ENCODE data around the gene KLHL34.

The KLHL34 gene

DNA sequence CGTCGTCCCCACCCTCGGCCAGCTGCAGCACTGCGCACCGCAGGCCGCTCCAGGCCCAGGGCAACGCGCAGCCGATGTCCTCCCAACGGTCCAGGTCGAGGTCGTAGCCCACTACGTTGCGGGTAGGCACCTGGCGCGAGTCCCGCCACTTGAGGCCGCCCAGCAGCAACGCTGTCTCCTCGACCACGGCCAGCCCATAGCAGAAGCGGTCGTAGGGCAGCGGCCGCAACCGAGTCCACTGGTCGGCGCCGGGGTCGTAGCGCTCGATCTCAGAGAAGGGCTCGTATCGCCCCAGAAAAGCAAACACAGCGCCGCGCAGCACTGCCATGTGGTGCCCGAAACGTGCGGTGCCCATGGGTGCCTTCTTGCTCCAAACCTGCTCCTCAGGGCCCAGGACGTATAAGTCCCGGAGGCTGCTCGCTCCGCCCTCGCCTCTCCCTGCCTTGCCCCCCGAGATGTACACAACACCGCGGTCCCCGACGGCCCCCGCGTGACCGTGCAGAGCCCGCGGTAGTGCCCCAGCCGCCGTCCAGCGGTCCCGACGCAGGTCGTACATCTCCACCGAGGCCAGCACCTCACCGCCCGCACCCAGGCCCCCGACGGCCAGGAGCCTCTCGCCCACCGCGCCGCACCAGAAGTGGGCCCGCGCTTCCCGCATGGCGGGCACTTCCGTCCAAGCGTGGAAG is 2.1 kb downstream of the KLHL34 start:
- DNase-seq (ENCODE audit: low read depth in 3 of 3): no peak

DNA sequence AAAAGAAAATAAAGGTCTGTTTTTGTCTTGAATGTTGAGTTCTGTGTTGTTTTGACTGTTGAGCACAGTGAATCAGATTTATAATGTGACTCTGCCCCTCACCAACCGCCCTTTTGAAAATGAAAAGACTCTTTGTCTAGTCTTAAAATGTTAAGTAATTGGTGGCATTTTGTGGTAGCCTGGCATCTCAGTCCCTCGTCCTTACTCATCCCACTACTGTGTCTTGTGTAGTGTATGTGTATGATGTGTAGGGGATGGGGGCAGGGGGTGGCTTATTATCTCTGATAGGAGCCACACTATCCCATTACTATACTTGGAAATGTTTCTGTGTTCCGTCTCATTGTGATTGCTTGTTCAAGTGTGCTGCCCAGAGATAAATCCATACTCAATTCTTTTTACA is 12.2 kb downstream of the KLHL34 start:
- DNase-seq (ENCODE audit: low read depth in 3 of 3): no peak

DNA sequence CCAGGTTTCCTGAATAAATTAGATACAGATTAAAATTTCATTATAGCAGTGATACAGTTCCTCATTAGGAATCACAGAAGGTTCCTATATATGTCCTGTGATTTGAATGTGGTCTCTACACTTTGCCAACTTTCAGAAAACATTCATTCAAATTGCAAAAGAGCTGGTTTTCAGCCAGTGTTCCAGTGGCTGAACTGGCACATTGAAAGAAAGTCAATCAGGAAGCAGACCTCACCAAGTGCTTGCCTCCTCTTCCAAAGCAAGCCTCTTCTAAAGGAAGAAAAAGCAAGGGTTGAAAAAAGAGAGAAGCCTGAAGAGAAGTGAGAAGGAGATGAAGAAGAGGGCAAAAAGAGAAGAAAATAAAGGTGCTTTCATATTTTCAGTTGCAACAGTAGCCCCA is 12.7 kb downstream of the KLHL34 start:
- no peak for DNase-seq (ENCODE audit: low read depth in 3 of 3)

DNA sequence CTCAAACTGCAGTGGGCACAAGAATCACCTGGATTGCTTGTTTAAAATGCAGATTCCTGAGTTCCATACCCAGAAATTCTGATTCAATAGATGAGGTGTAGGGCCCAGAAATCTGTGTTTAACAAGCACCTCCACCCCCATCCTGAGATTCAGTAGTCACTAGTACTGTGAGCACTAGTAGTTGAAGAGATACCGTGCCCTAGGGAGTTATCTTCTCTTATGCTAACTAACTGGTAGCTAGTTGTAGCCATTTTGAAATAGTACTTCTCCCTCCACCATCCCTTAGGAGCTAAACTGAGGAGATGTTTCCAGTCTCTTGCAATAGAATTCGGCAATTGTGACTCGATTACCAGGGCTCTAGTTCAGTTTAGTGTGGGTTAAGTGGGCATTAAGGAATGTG is 18.4 kb downstream of the KLHL34 start:
- no peak for DNase-seq (ENCODE audit: low read depth in 3 of 3)

DNA sequence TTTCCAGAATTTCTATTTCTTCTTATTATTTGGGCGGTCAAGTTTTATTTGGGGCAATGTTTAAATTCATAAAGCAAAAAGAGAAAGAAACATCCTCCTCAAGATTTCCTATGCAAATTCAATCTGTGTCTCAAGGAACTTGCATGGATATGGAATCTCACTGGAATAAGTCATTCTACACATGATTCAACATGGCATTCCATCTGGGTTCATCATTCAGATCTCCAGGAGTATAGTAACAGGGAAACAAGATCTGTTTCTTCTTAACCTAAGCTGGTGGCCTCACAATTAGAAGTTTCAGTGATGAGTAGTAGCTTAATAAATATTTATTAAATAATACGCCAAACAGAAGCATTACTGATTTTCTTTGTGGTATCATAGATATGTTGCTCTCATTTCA is 19.8 kb downstream of the KLHL34 start:
- no peak for DNase-seq (ENCODE audit: low read depth in 3 of 3)

DNA sequence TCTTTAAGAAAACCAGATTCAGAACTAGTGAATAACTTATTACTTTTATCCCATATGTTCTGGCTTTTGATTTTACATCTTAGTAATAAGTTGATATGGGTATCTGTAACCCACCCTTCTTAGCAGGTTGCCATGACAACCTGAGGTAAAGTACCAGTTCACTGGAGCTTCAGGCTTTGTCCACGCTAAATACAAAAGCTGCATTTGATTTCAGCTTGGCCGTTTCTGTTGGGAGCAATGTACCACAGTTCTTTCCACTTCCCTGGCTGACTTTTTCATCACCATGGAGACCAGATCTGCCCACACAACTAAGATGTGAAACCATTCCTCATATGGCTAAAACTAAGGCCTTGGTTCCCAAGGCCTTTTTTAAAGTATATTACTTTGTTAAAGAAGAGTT is 26.1 kb downstream of the KLHL34 start:
- DNase-seq (ENCODE audit: low read depth in 3 of 3): no peak

DNA sequence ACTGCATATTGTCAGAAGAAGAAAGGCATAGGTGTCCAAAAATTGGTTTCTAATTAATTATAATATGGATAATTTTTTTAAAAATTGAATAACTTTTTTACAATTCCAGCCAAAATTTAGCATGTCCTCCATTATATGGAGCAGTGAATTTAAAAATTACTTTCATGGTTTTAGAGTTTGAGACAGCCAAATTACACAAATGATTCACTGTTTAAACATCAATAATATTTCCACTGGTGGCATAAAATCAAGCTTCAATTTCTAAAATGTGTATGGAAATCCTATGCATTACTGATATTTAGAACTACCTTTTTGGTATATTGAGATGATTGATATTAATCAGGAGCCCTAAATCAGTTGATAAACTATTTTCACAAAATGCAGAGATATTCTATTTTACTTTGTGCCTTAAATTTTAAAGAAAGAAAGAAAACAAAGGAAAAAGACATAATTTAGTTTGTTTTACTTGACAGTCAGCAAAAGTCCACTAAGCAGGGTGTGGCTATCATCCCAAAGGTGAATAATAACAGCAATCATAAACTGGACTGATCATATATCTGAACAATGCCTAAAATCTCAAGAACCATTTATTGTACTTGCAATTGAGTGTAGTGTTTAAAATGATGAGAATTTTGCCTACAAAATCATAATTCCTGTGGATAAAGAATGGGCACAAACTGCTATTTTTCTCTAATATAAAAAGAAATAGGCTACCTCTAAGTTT is 34.2 kb downstream of the KLHL34 start:
- no peak for DNase-seq (ENCODE audit: low read depth in 3 of 3)

DNA sequence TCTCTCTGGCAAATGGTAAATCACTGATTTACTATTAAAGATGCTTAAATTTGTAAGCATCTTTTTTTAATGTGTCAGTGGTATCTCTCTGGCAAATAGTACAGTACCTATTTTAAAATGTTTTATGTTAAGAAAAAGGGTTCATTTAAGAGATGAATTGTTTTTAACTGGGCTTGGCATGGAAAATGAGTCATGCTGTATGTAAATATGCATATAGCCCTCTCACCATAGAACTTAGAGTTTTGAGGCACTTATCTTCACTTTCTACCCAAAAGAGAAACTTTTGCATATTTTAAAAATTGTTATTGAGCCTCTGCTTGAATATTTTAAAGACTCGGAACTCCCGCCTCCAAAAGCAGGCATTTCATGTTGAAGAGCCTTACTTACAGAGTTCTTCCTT is 37.9 kb downstream of the KLHL34 start:
- DNase-seq (ENCODE audit: low read depth in 3 of 3): no peak

DNA sequence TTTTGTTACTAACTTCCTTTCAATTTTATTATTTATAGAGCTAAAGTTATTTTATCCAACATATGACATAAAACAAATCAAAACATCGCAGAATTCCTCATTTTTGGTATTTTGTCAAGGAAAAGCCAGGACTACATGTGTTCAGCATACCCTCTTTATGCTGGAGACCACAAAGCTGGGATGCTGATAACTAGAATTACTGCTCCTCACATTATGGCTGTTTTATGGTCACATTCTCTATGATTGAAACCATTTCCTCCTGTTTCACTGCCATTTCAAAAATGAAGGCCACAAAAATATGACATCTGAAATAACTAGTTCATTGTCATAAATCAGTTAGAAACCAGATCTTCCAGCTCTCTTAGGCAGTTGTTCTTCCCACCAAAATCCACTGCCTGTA is 41.7 kb downstream of the KLHL34 start:
- no peak for DNase-seq (ENCODE audit: low read depth in 3 of 3)

DNA sequence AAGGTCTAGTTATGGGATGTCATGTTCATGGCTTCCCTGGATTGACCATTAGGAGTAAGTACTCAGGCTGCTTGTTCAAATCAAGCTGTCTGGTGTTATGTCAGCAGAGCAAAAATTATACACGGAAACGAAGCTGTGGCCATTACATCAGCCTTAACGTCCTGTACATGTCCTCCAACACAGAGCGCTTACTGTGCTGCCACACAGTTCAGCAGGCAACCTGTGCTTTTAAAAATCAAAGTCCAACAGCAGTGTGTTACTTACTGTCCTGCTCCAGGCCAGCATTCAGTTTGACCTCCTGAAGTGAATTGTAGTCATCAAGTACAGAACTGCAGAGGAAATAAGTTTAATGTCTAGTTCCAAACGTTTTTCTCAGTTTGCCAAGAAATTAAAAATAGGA is 46.0 kb downstream of the KLHL34 start:
- no peak for DNase-seq (ENCODE audit: low read depth in 3 of 3)

DNA sequence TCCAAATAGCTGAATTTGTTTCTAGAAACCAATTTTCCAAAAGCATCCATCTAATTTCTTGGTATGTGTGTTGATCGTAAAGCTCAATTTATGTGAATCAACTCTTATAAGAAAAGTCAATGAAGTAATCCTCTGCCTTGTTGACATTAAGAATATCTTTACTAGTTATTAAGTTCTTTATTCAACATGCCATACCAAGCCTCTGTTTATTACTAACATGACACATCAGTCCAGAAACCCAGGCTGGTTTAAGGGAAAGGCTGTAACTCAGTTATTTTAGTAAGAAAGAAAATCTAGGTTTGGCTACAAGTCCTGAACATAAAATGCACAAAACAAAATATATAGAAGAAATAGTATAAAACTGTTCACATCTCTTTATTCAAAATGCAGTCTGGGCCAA is 48.0 kb downstream of the KLHL34 start:
- DNase-seq (ENCODE audit: low read depth in 3 of 3): no peak

DNA sequence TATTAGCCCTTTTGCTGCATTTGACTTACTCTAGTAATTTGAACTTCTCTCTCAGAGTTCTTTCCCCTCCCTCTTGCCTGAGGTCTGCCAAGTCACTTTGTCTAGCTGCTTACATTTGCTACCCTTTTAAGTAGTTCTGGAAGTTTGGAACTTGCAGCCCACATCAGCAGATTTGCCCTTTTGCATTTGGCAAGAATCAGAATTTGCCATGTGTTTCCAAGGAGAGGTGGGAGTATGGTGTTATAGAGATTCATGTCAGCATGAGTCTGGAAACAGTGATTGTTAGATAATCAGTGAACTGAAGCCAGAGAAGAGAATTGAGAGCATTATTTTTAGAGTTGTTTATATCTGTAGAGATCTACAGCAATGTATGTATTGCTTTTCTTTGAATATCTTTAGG is 52.1 kb downstream of the KLHL34 start:
- DNase-seq (ENCODE audit: low read depth in 3 of 3): no peak

Measured in stimulated activated CD4-positive, alpha-beta T cell treated with anti-CD3 and anti-CD28 coated beads, TNF-alpha, amount 100 ng/mL, for 48 hours (primary cell).